ENCODE data around the gene COQ10B. TPM values are rescaled to one million over a fixed set of nuclear protein-coding genes. Genes with fewer than 3 reads are reported as not detected.
"Not testable (repeated sequence)": the region's sequence is repeated elsewhere in the genome, so short reads cannot be mapped to it uniquely, and the experiment has no call there.

The COQ10B gene
- total and polyA plus RNA-seq, 3 donors from 2014 or later = 16.4 to 18.0 (median 17.9) TPM

DNA sequence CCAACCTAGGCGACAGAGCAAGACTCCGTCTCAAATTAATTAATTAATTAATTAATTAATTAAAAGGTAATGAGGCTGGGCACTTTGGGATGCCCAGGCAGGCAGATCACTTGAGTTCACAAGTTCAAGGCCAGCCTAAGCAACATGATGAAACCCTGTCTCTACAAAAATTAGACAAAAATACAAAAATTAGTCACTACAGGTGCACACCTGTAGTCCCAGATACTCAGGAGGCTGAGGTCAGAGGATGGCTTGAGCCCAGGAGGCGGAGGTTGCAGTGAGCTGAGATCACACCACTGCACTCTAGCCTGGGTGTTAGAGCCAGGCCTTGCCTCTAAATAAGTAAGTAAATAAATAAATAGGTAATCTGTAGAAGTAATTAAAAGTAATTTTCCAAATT is 25.4 kb upstream of the COQ10B start:
- H3K27me3 ChIP-seq = no peaks in the 10 kb centered on the region
- WGBS, 2 donors = 78 to 94% methylated on average over 3 of the region's 3 CpGs
- no peak overlapping the region for H3K4me3 ChIP-seq
- H3K4me1 ChIP-seq = peaks cover 49% of the 10 kb centered on the region
- intact Hi-C loops (cut with DNase I; ENCODE audit: low total_unique reads) = no loop called here
- no peak for TF ChIP-seq POLR2A (IDR thresholded peaks at IDR 0.05)
- TF ChIP-seq, protein P1, sequence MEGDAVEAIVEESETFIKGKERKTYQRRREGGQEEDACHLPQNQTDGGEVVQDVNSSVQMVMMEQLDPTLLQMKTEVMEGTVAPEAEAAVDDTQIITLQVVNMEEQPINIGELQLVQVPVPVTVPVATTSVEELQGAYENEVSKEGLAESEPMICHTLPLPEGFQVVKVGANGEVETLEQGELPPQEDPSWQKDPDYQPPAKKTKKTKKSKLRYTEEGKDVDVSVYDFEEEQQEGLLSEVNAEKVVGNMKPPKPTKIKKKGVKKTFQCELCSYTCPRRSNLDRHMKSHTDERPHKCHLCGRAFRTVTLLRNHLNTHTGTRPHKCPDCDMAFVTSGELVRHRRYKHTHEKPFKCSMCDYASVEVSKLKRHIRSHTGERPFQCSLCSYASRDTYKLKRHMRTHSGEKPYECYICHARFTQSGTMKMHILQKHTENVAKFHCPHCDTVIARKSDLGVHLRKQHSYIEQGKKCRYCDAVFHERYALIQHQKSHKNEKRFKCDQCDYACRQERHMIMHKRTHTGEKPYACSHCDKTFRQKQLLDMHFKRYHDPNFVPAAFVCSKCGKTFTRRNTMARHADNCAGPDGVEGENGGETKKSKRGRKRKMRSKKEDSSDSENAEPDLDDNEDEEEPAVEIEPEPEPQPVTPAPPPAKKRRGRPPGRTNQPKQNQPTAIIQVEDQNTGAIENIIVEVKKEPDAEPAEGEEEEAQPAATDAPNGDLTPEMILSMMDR (IDR thresholded peaks at IDR 0.05) = no peak
- DNase-seq = no peak
- no peak overlapping the region for H3K27ac ChIP-seq
- no peaks in the 10 kb centered on the region for H3K36me3 ChIP-seq (ENCODE audit: low read depth, missing control alignments)
- no peaks in the 10 kb centered on the region for H3K9me3 ChIP-seq

DNA sequence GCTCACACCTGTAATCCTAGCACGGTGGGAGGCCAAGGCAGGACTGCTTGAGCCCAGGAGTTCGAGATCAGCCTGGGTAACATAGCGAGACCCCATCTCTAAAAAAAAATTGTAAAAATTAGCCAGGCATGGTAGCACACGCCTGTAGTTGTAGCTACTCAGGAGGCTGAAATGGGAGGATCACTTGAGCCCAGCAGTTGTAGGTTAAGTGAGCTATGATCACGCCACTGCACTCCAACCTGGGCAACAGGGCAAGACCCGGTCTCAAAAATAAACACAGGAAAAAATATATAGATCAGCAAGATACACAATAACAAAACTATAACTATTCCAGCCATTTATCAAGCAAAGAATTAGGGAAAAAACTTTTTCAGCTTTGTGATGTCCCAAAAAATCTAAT is 21.5 kb upstream of the COQ10B start:
- Histone ChIP-seq H3K9me3 (no peaks in the 10 kb centered on the region), H3K4me3 (no peak overlapping the region), H3K36me3 (ENCODE audit: low read depth, missing control alignments) (no peaks in the 10 kb centered on the region), H3K27me3 (no peaks in the 10 kb centered on the region), H3K27ac (no peak overlapping the region), H3K4me1 (peaks cover 49% of the 10 kb centered on the region)
- no peak for DNase-seq
- no peak for TF ChIP-seq POLR2A (IDR thresholded peaks at IDR 0.05)
- TF ChIP-seq, protein P1 (IDR thresholded peaks at IDR 0.05) = no peak
- intact Hi-C loops (cut with DNase I; ENCODE audit: low total_unique reads) = no loop called here
- WGBS, 2 donors = 64% methylated on average over 6 of the region's 6 CpGs

DNA sequence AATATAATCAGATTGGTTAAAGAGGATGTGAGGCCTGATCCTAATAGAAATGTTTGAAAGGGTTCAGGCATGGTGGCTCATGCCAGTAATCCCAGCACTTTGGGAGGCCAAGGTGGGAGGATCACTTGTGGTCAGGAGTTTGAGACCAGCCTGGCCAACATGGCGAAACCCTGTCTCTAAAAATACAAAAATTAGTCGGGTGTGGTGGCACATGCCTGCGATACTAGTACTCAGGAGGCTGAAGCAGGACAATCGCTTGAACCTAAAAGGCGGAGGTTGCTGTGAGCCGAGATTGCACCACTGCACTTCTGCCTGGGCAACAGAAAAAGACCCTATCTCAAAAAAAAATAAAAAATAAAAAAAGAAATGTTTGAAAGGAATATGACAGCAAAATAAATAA is 20.8 kb upstream of the COQ10B start:
- 72 to 76% methylated on average over 6 of the region's 6 CpGs for WGBS, 2 donors
- H3K9me3 ChIP-seq; H3K36me3 ChIP-seq (ENCODE audit: low read depth, missing control alignments); DNase-seq; H3K27ac ChIP-seq; H3K27me3 ChIP-seq; H3K4me3 ChIP-seq; intact Hi-C loops (cut with DNase I; ENCODE audit: low total_unique reads): not testable (repeated sequence)
- peaks cover 43% of the 10 kb centered on the region for H3K4me1 ChIP-seq

DNA sequence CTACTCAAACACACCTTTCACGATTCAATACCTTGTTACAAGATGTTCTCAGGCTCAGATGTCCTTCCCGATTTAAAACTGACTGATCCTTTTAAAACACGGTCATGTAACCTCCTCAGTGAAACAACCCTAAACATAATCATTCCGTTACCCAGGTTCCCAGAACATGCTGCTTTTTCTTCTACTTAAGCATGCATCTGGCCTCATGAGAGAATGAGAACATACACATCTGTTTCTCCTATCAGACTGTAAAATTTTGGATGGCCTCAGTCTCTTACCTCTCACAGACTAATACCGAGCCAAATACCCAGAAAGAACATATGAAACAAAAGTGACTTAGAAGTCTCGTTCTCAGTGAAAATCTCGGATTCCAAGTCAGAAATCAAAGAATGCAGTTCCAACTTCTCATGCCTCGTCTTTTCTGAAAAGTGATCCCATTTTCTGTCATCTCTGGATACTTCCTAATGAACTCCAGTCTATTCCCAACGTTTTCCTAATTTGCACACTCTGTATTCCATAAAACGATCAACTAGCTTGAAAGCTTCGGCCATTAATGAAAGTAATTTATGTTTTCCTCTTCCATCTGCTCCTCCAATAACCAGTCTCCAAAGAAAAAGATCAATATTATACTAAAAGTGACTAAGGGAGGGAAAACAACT is 19.4 kb upstream of the COQ10B start:
- intact Hi-C loops (cut with DNase I; ENCODE audit: low total_unique reads) = no loop called here
- WGBS, 2 donors = 0% methylated on average over 11 of the region's 11 CpGs
- H3K4me3 ChIP-seq = peak overlapping the region; percentile 95
- peak overlapping the region; percentile 94 to 98 for H3K27ac ChIP-seq
- no peaks in the 10 kb centered on the region for H3K36me3 ChIP-seq (ENCODE audit: low read depth, missing control alignments)
- H3K9me3 ChIP-seq = no peaks in the 10 kb centered on the region
- H3K27me3 ChIP-seq = no peaks in the 10 kb centered on the region
- H3K4me1 ChIP-seq = peaks cover 39% of the 10 kb centered on the region
- no peak for TF ChIP-seq POLR2A (IDR thresholded peaks at IDR 0.05)
- TF ChIP-seq, protein P1 (IDR thresholded peaks at IDR 0.05) = no peak
- DNase-seq = no peak

DNA sequence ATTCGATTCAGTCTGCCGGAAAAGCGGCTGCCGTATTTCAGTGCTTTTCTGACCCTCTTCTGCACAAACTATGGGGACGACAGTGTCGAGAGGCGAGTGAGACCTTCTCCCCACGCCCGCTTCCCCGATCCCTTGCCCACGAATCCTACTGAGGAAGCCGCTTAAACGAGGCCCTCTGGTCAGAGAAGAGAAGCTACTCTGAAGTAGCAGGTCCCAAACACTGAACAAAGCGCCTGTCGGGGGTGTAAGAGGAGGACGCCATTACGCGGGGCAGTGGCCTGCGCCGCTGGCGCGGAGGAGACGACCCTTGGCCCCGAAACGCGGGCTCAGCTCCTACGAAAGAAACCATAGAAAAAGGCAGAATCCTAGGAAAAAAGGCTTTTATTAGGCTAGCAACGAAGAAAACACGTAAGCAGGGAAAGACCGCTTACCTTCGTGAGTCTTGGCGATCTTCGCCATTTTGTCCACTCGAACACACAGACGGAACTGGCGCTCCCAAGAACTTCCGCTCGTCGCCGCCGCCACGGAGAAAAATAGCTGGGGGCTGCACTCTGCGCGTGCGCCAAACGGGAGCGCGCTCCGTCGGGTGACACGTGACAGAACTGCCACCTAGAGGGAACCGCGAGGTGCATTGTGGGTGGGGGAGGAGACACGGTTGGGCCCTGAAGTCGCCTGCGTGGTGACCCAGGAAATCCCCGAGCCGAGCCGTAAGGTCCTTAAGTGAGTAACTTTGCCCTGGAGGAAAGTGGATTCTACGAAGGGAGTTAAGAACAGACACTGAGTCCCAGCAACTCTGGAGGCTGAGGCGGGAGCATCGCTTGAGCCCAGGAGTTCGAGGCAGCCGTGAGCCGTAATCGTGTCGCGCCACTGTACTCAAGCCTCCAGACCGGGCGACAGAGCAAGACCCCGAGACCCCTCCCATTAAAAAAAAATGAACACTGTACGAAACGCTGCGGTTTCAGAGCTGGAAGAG is 18.5 kb upstream of the COQ10B start, which contains the start of gene SF3B1:
Gene SF3B1, minus strand, starts transcription at position 488 of the 973 bp plus-strand sequence. Its CDS starts 29 bp downstream, at position 459.
- Histone ChIP-seq H3K4me3 (peak within 1 kb of the TSS; percentile 95), H3K4me1 (peaks cover 35% of the 10 kb centered on the region), H3K27me3 (no peaks in the 10 kb centered on the region), H3K27ac (peak within 1 kb of the TSS; percentile 94 to 98), H3K9me3 (no peaks in the 10 kb centered on the region), H3K36me3 (ENCODE audit: low read depth, missing control alignments) (no peaks in the 10 kb centered on the region)
- WGBS, 2 donors = 0 to 1% methylated on average over 58 to 74 of the region's 74 CpGs
- TF ChIP-seq, protein P1 (IDR thresholded peaks at IDR 0.05) = no peak
- peak; percentile 91 for TF ChIP-seq POLR2A (IDR thresholded peaks at IDR 0.05)
- peak; percentile 99 for DNase-seq
- intact Hi-C loops (cut with DNase I; ENCODE audit: low total_unique reads) = no loop called here
